Stimulated activated CD4-positive, alpha-beta T cell treated with anti-CD3 and anti-CD28 coated beads, Interleukin-1b, Interleukin-23, amount 100 ng/mL, for 4 hours (primary cell): Measurements from ENCODE around the gene TRPC6.
"Not testable (repeated sequence)": the region's sequence is repeated elsewhere in the genome, so short reads cannot be mapped to it uniquely, and the experiment has no call there.

Source experiments
- DNase-seq, 2 donors: peaks; one replicate each; pipeline ENCODE4 v3.0.0-alpha.2; 2020; ENCODE audit warnings: low read depth in 2 of 2

Gene TRPC6

DNA sequence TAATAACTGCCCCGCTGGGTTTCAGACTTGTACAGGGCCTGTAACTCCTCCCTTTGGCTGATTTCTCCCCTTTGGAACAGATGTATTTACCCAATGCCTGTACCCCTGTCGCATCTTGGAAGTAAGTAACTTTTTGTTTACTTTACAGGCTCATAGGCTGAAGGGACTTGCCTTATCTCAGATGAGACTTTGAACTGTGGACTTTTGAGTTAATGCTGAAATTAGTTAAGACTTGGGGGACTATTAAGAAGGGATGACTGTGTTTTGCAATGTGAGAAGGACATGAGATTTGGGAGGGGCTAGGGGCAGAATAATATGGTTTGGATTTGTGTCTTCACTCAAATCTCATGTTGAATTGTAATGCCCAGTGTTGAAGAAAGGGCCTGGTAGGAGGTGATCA is 62.0 kb downstream of the TRPC6 start:
- no peak for DNase-seq

DNA sequence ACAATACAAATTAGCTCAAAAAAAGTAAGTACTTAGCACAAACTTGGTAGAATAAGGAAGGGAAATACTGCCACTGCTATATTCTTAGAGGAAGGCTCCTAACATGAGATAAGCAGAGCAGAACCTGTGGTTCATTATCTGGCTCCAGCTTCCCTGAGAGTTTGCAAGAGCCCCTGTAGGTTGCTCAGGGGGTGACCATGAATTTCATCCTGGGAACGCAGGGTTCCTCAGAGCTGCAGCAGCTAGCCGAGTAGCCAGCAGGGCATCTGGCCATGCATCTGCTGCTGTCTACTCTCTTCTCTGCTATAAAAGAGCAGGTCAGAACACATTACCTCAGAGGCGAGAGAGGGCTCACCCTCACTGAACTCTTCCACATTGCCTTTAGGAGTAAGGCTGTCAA is 67.3 kb downstream of the TRPC6 start:
- DNase-seq: no peak

DNA sequence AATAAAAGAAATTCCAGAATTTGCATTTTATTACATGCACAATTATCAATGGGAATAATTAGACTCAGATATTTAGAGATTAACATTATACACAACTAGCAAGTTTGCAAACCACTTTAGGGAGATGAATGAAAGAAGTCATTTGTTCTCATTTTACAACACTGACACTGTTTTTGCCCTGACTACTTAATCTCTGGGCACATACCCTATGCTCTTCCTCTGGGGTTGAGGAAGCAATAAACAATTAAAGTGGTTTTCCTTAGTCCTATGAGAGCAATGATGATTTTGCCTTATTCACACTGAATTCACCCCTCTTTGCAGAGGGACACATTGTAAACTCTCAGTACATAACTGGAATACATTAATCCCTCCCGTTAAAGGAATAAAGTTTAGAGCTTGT is 72.7 kb downstream of the TRPC6 start:
- no peak for DNase-seq

DNA sequence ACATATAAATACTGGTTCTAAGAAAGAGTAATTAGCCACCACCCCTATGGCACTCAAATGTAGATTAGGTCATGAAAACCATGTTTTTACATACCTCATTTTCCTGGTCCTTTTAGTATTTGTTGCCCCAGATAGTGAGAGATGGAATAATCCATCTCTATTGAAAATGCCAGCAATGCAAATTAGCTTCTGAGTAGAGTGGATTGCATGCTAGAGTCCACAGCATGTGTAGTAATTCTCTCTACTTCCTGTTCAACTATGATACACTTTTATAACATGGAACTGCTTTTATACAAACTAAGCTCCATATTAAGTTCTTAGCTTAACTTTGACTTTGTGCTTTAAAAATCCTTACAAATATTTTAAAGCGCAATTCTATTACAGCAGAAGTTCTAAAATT is 73.2 kb downstream of the TRPC6 start:
- DNase-seq: no peak

DNA sequence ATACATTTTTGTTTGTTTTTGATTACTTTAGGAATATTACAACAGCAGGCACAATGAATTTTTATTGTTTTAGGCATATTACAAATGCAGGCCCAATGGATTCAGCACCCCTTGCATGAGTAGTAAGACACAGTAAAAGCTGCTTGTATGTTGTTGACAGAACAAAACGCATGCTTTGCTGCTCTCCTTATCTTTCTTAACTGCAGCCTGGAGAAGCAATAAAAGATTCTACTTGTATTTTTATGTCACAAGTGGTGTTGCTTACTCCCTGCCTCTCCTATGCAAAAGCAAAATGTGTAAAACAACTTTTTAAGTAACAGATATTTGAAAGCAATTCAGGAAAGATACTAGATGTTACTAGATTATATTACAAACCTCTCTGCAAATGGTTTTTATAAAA is 73.9 kb downstream of the TRPC6 start:
- no peak for DNase-seq

DNA sequence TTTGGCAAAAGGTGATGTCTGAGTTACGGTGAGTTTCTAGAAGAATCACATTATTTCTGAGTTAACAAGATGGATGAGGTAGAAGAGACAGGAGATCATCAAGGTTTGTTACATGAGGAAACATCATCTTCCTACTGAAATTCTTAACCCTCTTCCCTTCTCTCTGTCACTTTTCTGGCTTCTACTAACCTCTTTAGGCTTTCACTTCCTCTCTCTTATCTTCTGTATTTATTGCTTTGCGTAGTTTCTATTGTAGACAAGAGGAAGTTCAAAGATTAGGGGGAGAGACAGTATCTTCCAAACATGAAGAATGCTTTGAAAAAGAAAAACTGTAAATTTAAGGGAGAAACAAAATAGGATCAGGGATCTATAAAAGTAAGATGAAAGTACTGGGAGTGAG is 75.4 kb downstream of the TRPC6 start:
- no peak for DNase-seq

DNA sequence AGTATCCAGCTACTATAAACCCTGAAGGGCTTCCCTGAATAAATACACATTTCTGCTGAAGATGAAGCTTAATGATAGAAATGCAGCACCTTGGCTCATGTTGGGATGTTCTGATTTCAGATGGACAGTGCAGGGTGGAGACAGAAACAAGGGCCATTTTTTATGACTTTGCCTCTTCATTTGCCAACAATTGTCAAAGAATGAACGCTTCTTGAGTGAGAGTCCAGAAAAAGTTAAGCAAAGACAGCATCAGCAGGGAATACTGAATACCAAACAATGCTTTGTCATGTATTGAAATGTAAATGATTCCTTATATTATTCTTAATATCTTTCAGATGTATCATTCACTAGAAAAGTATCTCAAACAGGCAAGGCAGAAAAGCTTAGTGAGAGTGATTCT is 84.9 kb downstream of the TRPC6 start:
- DNase-seq: no peak

DNA sequence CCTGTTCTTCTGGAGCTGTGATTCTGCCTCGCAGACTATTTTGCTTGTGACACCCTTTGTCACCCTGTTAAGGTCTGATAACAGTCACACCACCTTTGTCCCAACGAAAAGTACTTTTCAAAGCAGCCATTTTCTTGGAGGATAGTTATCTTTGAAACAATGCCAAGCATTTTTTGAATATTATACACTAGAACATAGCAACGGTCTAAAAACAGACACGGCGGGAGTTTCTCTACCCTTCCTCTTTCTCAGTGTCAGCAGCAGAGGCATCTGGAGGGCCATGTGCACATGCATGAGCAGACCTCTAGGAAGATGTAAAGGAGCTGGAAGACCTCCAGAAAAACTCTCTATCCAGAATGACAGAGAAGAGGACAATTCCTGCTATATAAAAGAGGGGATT is 86.5 kb downstream of the TRPC6 start:
- DNase-seq: no peak

DNA sequence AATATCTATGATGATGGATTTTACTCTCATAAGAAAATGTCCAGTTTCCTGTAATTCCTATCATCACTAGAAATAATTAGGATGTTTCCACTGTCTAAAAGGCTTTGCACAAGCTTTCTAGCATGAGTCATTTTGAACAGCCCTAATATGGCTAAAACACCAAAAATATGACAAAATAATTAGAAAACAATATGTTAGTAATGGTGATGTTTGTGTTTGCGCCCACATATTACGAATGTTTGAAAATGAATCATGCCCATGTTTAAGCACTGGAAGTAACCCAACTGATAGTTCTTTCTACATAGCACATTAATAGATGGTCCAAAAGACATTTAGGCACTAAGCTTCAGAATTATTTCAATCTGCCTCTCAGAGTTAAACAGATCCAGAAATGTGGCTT is 96.0 kb downstream of the TRPC6 start:
- no peak for DNase-seq

DNA sequence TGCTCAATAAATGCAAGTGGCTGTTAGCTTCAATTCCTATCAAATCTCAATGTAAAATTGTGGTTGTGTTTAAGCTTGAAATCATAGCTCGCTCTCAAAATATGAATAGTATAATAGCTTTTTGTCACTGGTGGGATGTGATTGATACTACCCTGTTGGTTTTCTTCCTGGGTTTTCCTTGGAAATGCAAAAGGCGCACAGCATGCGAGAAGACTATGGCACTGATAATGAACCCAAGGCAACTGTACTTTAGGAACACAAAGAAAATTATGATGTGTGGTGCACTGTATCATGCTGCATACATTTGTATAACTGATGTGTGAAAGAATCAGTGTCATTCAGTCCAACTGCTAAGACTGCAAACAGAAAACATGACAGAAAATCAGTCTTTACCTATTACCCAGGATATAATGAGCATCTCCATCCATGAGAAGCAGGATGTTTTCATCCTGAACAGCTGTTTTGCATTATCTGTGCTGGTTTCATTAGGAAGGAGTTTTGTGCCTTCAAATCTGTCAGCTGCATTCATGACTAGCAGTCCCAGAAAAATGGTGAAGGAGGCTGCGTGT is 101.2 kb downstream of the TRPC6 start:
- DNase-seq: no peak

DNA sequence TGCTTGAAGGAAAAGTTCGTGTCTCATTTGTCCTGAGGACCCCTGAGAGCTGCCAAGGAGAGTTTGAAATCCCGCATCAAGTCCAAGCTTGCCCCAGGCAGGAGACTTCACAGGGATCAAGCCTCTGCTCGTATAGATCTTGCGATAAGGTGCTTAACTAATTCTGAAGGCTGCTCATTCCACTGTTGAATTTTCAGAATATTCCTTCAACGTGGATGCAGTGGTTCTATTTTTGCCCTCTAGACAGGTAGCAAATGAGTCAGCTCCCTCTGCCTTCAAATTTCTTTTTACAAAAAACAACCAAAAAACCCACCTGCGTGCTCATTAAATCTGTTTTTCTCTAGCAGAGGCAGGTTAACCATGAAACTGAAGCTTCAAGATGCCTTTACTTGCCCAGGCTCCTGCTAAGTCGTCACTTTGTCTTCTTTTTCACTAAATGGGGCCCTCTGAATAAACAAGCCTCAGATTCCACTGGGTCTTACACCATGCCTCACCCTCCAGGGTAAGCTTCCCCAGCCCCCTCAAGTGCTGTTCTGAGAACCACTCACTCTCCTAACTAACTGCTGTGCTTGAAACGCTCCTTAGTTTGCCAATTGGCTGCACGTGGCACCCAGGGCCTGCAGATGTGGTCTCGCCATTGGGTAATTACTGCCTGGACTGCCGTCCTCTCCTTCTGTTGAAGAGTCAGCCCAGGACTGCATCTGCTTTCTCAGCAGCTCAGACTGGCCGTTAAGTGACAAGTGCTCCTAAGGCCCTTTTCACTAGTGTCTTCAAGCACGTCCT is 105.0 kb downstream of the TRPC6 start:
- DNase-seq: no peak

DNA sequence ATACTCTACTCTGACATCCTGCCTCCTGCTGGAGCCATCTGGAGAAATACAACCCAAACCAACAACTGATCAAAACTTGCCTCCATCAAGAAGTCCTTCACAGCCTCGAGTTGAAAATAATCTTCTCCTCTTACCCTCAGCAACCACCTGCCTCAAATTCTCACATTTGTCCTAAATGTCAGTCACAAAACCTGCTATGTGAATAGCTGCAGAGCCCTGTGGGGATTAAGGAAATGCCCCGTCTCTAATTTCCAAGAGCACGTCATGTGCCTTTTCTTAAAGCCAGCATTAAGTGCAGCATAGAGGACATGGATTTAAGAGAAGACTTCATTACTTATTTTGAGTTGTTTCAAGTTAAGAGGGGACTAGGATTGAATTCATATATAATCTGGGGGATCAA is 105.9 kb downstream of the TRPC6 start:
- DNase-seq: no peak

DNA sequence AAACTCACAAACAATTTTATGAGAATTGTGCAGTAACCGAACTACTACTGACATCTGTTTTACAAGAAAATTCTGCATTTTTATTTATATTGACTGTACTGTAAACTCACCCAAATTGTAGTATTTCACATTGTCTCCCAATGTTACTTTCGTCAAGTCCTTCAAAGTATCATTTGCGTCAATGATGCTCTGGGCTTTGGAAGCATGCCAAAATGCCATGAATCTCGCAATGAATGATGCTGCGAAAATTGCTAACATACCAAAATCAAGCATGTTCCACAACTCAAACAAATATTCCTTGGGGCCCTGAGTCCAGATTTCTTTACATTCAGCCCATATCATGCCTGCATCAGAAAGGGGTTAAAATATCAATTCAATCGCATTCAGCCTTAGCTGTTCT is 107.6 kb downstream of the TRPC6 start:
- no peak for DNase-seq

DNA sequence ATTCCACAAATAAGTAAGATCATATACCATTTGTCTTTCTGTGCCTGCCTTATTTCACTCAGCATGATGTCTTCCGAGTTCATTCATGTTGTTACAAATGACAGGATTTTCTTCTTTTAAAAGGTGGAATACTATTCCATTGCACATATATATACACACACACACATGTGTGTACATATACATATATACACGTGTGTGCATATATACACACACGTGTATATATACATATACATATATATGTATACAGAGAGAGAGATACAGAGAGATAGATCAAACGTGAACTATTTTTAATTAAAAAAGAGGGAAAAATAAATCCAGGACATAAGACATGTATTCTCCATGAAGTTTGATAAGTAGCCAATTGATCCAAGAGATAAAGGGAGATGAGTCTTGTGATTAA is 108.1 kb downstream of the TRPC6 start:
- DNase-seq: no peak

DNA sequence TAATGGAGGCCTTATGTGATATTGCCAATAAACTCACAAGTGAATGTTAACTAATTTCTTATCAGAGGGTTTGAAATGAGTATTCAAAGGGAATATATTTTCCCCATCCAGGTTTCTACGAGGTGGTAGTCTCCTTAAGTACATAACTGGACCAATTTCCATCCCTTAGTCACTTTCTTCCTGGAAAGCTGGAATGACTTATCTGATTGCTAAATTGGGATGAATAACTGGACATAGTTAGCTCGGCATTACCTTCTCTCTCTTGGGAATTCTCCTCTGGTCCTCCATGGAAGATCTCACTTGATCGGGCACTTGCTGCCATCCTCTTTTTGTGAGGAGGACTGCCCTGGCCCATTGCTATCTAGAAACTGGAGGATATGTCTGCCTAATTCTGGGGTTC is 109.1 kb downstream of the TRPC6 start:
- no peak for DNase-seq

DNA sequence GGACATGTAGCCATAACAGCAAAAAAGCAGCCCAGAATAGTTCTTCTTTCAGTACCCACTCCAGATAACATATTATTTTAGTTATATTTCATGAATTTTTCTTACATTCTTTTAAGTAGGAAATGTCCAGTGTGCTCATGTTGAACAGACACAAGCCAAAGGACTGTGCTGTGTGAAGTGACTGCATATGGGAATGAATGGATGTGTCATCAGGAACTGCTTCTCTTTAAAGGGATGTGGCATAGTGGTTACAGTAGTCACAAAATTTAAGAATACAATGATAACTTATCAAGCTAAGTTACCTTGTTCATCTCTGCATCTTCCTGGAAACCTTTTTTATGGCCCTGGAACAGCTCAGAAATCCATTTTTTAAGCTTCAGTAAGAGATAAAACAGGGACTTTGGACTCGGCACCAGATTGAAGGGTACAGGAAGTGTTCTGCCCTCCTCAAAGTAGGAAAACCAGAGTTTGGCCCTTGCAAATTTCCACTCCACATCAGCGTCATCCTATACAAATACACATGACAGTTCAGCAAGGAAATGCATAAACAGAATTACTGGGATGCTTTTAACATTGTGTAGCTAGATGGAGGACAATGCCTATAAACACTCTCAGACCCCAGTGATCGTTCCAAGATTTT is 112.8 kb downstream of the TRPC6 start:
- no peak for DNase-seq

DNA sequence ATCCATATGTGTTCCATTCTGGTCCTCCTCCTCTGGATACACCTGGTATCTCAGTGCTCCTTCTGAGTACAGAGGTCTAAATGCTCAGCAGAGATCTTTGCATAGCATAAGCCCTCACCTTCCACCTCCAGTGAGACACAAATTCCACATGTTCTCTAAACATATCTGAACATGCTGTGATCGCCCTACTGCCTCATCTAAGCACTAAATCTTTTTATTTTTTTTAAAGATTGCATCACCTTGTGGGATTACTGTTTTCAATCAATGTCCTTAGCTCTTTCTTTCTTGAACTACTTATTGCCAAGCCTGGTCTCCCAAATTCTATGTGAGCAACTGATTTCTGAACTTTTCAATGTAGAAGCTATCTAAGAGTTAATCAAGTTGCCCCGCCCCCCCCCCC is 113.4 kb downstream of the TRPC6 start:
- DNase-seq: no peak

DNA sequence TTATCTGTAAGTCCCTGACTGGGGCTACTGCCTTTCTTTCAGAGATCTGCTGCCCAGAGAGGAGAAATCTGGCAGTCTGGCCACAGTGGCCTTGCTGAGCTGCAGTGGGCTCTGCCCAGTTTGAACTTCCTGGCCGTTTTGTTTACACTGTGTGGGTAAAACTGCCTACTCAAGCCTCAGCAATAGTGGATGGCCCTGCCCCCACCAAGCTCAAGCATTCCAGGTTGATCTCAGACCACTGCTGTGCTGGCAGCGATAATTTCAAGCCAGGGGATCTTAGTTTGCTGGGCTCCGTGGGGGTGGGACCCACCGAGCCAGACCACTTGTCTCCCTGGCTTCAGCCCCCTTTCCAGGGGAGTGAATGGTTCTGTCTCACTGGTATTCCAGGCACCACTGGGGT is 117.5 kb downstream of the TRPC6 start:
- no peak for DNase-seq

DNA sequence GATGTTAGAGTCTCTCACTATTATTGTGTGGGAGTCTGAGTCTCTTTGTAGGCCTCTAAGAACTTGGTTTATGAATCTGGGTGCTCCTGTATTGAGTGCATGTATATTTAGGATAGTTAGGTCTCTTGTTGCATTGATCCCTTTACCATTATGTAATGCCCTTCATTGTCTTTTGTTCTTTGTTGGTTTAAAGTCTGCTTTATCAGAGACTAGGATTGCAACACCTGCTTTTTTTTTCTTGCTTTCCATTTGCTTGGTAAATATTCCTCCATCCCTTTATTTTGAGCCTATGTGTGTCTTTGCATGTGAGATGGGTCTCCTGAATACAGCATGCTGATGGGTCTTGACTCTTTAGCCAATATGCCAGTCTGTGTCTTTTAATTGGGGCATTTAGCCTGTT is 119.4 kb downstream of the TRPC6 start:
- not testable (repeated sequence) for DNase-seq

DNA sequence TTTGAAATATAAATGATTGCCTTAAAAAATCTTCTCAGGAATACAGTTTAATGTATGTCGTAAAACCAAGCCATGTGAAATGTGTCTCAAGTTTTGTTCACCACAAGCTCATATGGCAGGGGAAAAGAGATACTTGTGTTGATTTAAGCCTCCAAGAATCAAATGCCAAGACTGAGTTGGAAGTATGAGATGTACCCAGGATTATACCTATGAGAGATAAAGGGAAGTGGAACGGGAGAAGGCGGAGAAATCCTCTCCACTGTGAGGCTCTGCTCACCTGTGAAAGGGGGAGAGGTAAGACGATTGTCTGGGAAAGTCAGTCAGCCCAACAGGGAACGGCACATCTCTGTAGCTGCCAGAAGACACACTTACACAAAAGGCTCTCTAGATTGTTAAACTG is 124.8 kb downstream of the TRPC6 start:
- DNase-seq: no peak

DNA sequence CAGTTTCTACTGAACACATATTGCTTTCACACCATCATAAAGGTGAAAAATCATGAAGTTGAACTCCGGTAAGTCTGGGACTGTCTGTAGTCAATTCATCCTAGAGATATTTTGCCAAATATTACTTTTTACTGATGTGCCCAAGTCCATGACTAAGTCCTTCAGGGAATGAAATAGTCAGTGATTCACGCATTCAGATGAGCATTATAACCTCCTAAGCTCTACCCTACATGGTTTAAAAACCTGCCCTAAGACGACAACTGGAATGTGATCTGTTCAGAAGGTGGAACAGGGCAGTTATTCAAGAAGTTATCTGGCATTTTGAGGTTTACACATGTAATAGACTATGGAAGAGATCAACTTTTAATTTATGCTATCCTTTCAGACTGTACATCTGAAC is 125.6 kb downstream of the TRPC6 start:
- no peak for DNase-seq

DNA sequence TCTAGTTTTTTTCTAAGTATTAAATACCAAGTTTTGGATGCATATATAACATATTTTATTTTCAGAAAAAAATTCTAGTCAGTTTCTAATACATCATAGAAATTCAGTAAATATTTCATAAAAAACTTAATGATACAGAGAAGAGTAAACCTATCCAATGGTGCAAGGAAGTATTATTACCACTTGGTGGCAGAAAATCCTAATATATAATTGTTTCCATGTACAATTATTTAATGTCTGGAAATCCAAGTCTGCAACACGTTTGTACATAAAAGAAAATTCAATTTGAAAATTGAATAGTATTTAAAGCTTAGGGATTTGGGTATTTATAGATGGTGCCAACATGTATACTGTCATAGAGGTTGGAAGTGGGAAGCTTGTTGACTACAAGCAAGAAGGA is 127.0 kb downstream of the TRPC6 start:
- DNase-seq: no peak

DNA sequence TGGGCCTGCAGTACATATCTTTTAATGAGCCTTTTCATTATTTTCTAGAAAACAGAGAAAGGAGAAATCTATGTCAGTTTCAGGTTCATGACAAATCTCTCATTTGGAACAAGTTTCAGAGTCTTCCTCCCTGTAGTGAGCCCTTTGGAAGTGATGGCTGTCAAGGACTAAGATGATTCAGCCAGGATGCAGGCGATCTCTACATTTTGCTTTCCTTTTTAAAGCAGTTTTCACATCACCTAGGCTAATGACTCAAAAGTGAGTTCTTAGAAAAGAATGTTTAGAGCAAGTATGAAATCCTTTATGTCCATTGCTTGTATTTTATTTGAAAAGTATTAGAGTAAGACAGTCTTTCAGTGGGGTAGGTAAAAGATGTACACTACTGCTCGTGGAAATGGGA is 130.1 kb downstream of the TRPC6 start:
- DNase-seq: no peak
